Ecto neural progenitor cell (in vitro differentiated cells): ENCODE data around the gene P2RY2.
A peak's percentile ranks its signal among the peaks of the same experiment; 100 is the strongest.

Experiments
- DNase-seq: peaks from one replicate; pipeline ENCODE4 v3.0.0-alpha.2; 2018; ENCODE audit warnings: low spot score

Gene P2RY2

DNA sequence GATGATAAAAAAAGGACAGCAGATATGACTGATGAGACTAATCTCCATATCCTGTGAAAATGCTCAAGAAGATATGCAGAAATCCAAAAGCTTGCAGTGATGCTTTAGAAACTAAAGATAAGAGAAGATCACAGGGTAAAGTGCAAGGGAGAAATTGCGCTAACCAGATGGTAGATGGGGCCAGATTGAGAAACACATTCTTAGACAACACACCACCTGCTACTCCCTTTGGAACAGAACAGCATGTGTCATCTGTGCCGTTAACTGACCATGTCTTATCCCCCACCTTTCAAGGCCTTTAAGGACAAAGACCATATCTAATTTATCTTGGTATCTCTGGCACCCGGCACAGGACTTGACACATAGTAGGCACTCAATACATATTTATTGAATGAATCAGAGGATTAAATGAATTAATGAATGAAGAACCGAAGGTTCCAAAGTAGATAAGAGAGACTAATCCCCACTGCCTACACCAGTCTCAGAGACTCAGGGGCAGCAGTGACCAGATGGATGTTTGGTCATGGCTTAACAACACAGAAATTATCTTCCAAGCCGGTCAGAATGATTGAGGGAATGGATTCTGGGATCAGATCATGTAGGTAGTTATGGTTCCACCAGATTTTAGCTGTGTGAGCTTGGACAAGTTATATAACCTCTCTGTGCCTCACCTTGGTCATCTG is 12.3 kb upstream of the P2RY2 start:
- DNase-seq = no peak

DNA sequence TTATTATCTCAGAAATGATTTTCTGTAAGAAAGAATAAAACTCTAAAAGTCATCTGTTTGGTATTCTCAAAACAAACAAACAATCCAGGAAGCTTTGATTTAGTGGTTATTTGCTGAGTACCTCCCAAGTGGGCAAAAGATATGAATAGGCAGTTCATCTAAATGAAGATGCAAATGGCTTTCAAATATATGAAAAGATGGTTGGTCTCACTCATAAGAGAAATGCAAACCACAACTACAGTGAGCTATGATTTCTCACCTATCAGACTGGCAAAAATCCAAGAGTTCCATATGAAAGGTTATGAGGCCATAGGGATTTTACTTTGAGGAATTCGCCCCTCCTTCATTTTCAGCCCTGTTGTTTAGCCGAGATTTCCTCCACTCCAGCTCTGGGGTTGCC is 11.3 kb upstream of the P2RY2 start:
- no peak for DNase-seq

DNA sequence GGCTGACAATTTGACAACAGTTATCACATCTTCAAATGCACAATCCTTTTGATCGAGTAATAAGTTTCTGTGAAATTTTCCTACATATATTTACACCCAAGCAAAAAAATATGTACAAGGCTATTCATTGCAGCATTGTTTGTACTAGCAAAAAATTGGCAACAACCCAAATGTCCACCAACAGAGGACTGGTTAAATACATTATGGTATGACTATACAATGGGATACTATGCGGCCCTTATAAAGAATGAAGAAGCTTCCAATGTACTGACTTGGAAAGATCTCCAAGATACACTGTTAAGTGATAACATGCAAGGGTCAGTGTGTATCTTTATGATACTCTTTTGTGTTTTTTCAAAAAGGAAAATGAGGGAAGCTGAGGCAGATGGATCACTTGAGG is 8.2 kb upstream of the P2RY2 start:
- DNase-seq = no peak

DNA sequence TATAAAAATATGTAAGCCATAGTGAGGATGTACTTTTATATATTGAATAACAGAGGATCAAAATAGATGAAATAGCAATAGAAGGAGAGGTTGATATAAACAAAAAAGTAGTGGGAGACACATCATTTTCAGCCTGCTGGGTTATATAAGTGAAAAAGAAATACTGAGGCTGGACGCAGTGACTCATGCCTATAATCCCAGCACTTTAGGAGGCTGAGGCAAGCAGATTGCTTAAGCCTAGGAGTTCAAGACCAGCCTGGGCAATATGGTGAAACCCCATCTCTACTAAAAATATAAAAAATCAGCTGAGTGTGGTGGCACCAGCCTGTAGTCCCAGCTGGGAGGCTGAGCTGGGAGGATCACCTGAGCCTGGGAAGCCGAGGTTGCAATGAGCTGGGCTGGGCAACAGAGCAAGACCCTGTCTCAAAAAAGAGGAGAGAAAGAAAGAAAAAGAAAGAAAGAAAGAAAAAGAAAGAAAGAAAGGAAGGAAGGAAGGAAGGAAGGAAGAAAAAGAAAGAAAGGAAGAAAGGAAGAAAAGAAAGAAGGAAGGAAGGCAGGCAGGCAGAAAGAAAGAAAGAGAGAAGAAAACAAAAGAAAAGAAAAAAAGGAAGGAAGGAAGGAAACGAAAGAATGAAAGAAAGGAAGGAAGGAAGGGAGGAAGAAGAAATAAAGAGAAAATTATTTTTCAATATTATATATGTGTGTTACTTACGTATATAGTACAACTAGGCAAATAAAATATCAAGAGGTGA is 7.0 kb upstream of the P2RY2 start:
- no peak for DNase-seq

DNA sequence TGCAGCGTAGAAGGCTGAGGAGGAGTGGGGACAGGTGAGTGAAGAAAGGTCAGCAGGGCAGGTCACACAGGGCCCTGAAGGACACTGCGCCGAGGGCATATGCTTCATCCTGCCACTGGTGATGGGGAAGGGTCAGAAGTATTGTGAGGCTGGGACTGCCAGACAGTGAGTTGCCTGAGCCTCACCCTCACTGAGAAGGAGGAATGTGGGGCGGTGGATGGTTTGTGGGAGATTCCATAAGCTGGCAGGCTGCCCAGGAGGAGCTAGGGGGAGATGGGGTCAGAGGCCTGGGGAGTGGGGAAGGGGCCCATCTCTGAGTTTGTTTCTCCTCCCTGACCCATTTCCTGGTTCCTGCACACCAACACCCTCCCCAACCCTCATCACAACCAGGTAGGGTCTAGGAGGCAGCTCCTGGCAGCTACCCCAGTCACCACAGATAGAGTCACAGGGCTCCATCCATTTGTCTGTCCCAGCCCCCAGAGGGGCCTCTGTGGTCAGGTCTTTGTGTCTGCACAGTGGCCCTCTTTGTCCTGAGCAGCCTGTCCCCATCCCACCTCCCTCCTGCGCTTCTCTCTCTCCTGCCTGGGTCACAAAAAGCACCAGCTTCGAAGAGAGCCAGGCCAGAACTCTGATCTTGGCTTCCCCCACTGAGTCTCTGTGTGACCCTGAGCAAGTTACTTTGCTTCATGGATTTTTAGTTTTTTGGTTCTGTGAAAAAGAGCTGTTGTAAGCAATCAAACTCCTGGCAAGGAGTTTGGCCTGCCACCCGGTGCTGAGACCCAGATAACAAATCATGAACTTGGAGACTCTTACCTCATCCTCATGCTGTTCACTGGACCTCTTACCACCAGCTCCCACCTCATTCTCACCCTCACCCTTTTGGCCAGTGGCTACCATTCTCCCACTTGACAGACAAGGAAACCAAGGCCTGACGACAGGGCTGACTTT is 4.6 kb upstream of the P2RY2 start:
- DNase-seq = no peak

DNA sequence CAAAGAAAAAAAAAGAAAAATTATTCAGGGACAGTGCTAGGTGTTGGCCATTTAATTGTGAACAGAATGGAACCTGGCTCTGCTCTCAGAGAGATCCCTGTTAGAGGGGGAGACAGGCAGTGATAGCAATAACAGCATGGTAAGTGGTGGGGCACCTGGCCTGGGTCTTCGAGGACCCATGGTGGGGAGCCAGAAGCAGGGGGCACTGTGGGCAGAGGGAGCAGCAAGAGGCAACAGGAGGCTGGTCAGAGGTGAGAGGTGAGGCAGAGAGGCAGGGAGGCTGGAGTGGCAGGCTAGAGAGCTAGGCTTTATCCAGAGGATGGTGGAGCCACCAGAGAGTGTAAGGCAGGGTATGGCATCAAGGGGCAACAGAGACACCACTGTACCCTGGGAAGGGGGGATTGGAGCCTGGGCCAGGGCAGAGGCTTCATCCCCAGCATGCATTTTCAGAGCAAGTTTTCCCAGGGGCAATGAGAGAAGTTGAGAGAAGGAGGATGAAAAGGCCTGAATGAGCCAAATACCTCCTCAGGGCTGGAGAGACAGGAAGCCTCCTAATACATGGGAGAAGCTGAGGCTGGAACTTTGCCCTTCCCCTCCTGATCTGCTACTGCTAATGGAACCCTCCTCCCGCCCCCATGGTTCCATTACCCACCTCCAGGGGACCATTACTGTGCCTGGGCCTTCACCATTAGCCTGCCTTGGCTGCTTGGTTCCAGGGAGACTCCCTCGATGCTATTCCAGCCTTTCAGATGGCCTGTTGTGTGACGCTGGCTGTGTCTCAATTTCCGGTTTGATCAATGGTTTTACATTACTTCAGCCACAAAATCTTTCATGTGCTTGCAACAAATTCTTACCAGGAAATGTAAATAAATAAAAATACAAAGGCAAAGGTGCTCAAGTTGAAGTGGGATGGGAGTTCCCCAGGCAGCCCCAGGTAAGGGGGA is 2.6 kb upstream of the P2RY2 start:
- no peak for DNase-seq

DNA sequence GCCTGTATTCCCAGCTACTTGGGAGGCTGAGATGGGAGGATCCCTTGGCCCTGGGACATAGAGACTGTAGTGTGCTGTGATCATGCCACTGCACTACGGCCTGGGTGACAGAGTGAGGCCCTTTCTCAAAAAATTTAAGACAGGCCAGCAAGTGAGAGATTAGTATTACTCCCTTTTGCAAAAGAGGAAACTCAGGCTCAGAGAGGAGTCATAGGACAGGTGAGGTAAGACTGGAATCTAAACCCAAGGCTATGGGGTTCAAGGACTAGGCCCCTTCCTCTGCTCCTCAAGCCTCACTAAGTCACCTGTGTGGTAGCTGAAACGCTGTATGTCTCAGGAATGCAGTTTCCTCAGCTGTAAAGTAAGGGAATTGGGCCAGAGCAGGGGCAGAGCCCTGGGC is 1.6 kb upstream of the P2RY2 start:
- no peak for DNase-seq

DNA sequence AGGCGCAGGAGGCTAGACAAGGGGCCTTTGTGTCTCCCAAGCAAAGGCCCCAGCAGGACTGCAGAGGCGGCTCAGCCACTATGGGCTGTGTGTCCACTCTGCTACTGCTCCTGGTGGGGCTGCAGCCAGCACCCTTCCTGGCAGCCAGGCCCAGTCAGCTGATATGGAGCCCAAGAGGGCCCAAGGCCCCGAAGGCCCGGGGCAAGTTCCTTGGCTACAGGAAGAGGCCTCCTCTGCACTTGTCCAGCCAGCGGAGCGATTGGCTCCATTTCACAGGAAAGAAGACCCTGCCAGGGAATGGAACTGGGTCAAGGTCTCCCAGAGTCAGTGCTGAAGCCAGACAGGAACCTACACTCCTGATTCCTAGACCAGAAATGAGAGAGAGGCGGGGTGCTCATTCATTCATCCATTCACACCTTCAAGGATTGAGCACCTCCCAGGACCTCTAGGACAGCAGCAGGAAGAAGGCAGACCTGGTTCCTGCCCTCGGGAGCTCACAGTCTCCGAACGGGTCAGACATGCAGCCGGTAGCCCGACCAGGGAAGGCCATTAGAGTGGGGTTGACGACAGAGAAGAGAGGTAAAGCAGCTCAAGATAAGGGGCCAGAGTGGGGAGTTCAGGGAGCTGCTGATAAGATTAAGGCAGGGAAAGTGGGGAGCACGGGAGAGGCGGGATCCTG is 811 bp upstream of the P2RY2 start:
- DNase-seq = no peak

DNA sequence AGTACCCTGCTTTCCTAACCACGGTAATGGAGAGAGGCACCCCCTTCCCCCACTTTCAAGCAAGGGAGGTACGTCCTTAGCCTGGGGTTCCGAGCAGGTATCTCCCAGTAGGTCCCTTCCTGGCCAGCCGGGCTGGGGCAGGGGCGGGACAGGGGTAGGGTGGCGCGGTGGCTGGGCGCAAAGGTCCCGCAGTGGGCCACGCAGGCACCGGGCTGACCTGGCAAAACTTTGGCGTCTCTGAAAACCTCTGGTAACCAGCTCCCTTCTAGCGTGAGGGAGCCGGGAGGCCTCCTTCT is 323 bp upstream of the P2RY2 start:
- no peak for DNase-seq

DNA sequence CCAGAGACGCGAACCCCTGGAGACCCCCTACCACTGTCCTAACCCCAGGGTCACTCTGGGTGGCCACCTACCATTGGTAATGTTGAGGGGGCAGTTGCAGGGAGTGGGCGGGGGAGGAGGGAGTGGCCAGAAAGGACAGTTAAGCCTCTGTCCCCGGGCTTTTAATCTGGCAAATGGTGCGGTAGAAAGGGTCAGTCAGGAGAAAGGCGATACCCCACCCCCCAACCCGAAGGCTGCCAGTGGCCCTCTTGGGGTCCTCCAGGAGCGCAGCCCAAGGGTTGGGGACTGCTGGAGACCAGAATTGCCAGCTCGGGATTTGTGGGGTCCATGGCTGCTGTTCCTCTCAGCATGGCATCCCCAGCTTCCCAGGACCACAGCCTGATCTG is 742 bp downstream of the P2RY2 start:
- no peak for DNase-seq

DNA sequence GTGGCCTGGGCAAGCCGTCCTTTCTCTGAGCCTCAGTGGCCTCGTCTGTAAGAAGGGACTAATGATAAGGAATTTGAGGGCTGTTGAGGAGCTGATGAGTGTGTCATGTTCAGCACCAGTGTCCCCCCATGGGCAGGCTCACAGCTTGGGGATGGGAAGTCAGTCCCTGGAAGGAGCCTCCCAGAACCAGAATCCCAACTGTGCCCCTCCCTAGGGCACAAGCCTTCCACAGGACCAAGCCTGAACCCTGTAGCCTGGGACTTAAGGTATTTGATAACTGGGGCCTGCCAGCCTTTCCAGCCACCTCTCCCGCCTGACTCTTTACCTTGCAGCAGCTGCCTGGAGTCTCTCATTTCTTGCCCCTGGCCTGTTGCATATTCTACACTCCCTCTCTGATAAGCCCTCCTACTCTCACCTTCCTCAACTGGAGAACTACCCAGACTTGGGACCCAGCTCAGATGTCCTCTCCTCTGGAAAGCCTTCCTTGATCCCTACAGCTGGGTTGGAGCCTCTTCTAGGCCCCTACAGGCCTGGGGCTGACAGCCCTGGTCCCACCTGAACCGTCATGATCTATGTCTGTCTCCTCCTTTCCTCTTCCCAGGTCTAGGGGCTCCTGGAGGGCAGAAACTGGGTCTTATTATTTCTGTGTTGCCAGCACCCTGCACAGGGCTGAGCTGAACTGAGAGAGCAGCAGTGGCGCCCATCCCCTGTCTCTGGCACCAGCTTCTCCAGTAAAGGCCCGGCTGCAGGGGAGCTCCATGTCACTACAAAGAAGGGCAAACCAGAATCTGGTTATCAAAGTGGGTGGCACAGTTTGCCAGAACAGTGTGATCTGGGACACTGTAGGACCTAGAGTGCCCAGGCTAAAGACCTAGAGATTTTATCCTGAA is 1.6 kb downstream of the P2RY2 start:
- no peak for DNase-seq

DNA sequence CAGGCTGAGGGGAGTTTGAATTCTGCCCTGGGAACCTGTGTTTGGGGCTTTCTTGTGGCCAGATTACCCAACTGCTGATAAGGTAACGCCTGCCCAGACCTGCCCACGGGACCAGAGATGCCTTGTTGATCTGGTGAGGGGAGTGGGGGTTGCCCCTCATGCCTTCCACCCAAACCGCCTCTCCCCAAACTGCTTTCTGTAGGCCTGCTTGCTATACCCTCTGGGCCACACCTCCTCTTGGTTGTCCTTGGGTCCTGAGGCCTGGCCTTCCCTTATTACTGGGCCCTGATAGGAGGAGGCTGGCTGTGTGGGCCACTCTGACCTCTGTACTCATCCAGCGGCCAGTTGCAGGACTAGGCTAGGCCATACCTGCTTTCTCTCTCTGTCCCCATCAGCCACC is 3.4 kb downstream of the P2RY2 start:
- DNase-seq = no peak

DNA sequence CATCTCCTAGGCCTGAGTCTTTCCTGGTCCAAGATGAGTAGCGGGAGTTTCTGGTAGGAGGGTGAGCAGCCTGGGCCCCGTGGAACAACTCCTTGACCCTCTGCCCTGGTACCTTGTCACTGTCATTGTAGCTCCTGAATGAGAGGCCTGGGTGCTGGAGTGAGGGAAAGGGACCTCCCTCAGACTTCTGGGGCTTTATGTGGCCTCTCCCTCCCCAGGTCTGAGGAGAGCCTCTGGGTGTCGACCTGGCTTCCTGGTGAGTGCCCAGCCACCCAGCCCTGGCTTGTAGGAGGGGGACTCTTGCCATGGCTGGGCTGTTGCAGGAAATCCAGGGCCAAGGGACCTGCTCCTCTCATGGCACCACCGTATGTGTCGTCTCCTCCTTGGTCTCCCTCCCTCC is 3.9 kb downstream of the P2RY2 start:
- DNase-seq = no peak

DNA sequence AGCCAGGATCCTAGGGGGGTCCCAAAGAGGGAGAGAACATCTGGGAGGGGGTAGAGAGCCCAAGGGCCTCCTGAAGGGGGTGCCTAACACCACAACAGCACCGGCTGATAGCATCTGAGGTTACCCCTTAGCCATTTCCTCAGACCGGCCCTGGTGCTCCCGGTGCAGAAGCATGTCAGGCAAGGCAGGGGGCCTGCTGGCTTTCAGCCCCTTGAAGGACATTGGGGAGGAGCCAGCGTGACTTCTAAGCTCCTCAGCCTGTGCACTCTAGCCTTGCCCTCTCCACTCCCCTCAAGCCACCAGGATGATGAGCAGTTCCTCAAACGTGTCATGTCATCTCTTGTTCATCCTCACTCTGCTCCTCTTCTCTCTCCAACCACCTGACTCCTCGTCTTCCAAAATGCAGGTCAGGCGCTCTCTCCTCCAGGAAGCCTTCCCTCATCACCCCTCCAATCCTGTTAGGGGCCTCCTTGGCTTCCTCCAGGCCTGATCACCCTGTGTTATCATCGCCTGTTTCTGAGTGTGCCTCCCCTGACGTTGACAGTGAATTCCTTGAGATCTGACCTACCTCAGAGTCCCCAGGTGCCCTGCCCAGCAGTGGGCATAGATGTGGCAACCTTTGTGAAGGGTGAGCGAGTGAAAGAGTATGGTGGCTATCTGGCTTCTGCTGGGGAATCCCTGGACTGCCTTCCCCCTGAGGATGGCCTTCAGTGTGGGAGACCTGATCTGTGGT is 6.1 kb downstream of the P2RY2 start:
- DNase-seq = no peak

DNA sequence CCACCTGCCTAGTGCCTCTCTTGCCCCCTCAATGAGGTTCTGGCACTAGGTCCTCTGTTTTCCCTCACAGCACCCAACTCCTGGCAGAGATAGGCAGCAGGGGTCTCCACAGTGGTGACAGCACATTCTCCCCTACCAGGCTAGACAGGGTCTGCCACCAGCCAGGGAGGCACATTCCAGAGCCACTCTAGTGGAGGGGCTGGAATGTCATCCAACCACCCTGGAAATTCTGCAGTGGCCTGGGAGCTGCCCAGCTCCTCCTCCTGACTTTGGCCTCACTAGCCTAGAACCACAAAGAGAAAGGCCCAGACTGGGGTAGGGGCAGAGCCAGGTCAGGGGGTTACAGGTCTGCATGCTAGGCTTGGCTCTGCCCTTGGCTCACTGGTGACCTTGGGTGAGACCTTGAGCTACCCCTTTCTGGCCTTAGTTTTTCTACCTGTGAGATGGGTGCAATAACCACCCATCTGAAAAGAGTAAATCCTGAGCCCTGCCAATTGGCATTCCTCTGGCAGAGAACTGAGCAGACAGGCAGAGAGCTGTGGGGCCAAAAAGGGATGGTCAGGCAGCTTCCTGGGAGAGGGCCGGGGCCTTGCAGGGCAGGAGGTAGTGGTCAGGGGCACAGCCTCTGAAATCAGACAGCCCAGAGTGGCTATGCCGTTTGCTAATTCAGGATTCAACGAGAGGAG is 7.1 kb downstream of the P2RY2 start:
- DNase-seq = no peak

DNA sequence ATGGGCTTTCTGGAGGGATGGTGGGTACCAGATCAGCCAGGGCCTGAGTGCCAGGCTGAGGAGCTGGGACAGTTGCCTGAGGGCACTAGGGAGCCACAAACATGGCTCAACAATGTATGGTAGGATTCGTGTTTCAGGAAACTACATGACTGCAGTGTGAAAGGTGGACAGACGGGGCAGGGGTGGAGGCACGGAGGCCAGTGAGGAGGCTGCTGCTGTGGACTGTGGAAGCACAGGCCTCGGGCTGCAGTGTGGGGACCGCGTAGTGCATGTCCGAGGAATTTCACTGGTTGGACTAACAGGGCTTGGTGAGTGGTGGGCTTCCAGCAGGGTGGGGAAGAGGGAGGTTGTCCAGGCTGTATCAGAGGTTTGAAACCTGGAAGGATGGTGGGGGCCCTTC is 7.8 kb downstream of the P2RY2 start:
- DNase-seq = no peak

DNA sequence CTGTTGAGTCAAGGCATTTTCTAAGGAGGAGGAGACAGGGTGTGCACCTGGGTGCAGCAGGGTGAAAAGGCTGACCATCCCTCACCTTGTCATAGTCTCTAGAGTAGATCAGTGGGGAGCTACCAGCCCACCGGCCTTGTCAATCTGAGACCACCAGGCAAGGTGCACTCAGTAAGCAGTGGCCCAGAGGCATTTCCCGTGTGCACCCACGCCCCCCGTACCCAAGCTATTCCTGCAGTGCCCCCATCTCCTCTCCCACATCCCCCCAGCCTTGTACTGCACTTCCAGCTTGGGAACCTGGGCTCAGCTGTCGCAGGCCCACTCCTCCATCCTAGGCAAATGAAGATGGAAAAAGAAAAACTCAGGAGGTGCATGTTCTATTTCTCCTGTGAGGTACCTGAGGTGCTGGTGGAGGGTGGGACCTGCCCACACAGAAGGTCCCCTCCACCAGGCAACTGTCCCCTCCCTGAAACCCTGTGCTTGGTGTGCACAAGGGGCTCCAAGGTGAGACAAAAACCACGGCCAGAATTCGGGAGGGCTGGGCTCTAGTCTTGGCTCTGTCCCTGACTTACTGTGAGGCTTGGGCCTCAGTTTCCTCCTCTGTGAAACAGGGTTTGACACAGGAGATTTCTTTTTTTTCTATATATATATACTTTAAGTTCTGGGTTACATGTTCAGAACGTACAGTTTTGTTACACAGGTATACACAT is 8.4 kb downstream of the P2RY2 start:
- DNase-seq = no peak

DNA sequence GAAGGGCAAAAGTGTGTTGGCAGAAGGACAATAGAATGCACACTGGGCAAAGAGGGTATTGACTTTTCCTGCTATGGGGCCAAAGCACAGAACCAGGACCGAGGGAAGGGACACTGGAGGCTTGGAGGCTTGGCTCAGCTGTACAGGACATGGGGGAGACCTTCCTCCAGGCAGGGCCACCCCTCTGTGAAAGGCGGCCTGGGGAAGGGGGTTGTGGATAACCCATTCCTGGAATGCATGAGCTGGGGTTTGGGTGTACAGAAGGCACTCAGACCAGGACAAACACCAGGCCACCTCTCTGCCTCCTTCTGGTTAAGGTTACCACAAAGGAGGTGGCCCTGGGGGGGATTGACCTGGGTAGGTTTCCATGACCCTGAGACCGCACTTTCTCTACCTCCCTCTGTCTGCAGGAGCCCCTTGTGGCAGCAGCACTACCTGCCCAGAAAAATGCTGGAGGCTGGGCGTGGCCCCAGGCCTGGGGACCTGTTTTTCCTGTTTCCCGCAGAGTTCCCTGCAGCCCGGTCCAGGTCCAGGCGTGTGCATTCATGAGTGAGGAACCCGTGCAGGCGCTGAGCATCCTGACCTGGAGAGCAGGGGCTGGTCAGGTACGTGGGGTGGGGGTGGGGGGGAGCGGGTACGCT is 9.6 kb downstream of the P2RY2 start:
- peak; percentile 73 for DNase-seq
